Measurements from ENCODE around the gene MPND.

MPND gene

DNA sequence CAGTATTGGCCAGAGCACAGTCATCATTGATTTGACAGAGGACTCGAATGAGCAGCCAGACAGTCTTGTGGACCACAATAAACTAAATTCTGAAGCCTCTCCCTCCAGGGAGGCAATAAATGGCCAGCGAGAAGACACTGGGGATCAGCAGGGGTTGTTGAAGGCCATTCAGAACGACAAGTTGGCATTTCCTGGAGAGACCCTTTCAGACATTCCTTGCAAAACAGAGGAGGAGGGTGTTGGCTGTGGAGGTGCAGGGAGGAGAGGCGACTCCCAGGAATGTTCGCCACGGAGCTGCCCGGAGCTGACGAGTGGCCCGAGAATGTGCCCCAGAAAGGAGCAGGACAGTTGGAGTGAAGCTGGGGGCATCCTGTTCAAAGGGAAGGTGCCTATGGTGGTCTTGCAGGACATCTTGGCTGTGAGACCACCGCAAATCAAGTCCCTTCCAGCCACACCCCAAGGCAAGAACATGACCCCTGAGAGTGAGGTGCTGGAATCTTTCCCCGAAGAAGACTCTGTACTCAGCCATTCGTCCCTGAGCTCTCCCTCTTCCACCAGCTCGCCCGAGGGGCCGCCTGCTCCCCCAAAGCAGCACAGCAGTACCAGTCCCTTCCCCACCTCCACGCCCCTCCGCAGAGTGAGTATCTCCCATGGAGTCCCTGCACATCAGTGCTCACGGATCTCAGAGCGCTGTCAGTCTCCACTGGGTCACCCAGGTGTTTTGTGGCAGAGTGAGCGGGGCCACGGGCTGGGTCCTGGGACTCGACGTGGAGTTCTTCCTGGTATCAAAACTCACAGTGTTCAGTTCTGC, 66.0 kb downstream of the MPND start:
- no peak for DNase-seq

All from stimulated activated CD4-positive, alpha-beta T cell treated with anti-CD3 and anti-CD28 coated beads, Interleukin-15, amount 100 ng/mL, for 24 hours (primary cell).